ENCODE results near the gene TRIM40. TPM values are rescaled to one million over a fixed set of nuclear protein-coding genes. Genes with fewer than 3 reads are reported as not detected.

TRIM40 gene
- total RNA-seq, 2 donors from 2014 or later, result 10.7 to 17.0 TPM

DNA sequence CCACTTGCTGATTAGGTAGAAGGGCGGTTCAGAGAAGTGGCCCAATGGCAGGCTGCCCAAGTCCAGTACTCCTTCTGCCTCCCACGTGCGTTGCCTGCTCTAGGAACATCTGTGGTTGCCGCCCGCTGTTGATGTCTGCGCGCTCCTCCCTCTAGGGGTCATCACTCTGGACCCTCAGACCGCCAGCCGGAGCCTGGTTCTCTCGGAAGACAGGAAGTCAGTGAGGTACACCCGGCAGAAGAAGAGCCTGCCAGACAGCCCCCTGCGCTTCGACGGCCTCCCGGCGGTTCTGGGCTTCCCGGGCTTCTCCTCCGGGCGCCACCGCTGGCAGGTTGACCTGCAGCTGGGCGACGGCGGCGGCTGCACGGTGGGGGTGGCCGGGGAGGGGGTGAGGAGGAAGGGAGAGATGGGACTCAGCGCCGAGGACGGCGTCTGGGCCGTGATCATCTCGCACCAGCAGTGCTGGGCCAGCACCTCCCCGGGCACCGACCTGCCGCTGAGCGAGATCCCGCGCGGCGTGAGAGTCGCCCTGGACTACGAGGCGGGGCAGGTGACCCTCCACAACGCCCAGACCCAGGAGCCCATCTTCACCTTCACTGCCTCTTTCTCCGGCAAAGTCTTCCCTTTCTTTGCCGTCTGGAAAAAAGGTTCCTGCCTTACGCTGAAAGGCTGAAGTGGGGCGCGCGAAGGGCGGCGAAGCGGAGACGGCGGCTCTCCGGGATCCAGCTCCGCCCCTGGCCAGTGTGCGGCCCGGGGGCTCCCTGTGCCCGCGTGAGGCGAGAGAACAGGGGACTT, 35.9 kb downstream of the TRIM40 start:
- H3K4me3 ChIP-seq, result no peak overlapping the region
- H3K27ac ChIP-seq, result no peak overlapping the region
- no peak for DNase-seq
- TF ChIP-seq, protein P1, sequence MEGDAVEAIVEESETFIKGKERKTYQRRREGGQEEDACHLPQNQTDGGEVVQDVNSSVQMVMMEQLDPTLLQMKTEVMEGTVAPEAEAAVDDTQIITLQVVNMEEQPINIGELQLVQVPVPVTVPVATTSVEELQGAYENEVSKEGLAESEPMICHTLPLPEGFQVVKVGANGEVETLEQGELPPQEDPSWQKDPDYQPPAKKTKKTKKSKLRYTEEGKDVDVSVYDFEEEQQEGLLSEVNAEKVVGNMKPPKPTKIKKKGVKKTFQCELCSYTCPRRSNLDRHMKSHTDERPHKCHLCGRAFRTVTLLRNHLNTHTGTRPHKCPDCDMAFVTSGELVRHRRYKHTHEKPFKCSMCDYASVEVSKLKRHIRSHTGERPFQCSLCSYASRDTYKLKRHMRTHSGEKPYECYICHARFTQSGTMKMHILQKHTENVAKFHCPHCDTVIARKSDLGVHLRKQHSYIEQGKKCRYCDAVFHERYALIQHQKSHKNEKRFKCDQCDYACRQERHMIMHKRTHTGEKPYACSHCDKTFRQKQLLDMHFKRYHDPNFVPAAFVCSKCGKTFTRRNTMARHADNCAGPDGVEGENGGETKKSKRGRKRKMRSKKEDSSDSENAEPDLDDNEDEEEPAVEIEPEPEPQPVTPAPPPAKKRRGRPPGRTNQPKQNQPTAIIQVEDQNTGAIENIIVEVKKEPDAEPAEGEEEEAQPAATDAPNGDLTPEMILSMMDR (IDR thresholded peaks at IDR 0.05), result no peak
- no peaks in the 10 kb centered on the region for H3K9me3 ChIP-seq
- H3K4me1 ChIP-seq, result peaks cover 4% of the 10 kb centered on the region
- H3K9ac ChIP-seq (ENCODE audit: low read depth in 2 of 2, low read length in 2 of 2), result no peak overlapping the region
- intact Hi-C loops (cut with DNase I), result loop anchor here (5.0 kb wide), 1 partner anchor 35 kb away; the partner anchor contains the start of gene TRIM40
- H3K27me3 ChIP-seq, result peaks cover 5% of the 10 kb centered on the region
- H3K36me3 ChIP-seq, result no peaks in the 10 kb centered on the region

DNA sequence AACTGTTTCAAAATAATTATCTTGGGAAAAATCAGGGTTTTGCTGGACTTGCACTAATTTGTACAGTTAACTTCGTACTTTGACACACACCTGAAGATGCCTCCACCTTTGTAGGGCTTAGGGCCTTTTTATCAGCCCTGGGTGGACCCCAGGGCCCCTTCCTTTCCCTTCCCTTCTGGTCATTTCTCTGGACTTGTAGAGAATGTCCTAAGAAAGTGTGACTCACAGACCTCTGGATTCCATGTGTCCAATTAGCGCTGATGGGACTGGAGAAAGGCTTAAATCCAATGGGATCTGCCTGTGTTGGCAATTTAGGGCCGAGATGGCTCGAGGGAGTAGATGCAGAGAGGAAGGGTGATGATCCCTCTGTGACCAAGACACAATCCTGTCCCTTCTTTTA, 36.7 kb downstream of the TRIM40 start:
- no peak for DNase-seq
- H3K36me3 ChIP-seq, result no peaks in the 10 kb centered on the region
- no peak overlapping the region for H3K4me3 ChIP-seq
- H3K4me1 ChIP-seq, result peaks cover 4% of the 10 kb centered on the region
- no peak overlapping the region for H3K9ac ChIP-seq (ENCODE audit: low read depth in 2 of 2, low read length in 2 of 2)
- no peak overlapping the region for H3K27ac ChIP-seq
- H3K27me3 ChIP-seq, result peaks cover 5% of the 10 kb centered on the region
- TF ChIP-seq, protein P1 (IDR thresholded peaks at IDR 0.05), result no peak
- H3K9me3 ChIP-seq, result no peaks in the 10 kb centered on the region
- intact Hi-C loops (cut with DNase I), result loop anchor here (5.0 kb wide), 1 partner anchor 35 kb away; the partner anchor contains the start of gene TRIM40

DNA sequence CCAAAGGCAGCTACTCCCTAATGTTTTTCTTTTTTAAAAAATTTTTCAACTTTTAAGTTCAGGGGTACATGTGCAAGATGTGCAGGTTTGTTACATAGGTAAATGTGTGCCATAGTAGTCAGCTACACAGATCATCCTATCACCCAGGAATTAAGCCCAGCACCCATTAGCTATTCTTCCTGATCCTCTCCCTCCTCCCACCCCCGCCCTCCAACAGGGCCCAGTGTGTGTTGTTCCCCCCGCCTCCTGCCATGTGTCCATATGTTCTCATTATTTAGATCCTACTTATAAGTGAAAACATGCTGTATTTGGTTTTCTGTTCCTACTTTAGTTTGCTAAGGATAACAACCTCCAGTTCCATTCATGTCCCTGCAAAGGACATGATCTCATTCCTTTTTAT, 39.8 kb downstream of the TRIM40 start:
- intact Hi-C loops (cut with DNase I), result no loop called here
- Histone ChIP-seq H3K4me1 (peaks cover 4% of the 10 kb centered on the region), H3K27ac (no peak overlapping the region), H3K9ac (ENCODE audit: low read depth in 2 of 2, low read length in 2 of 2) (no peak overlapping the region), H3K9me3 (no peaks in the 10 kb centered on the region), H3K4me3 (no peak overlapping the region), H3K27me3 (peaks cover 5% of the 10 kb centered on the region), H3K36me3 (no peaks in the 10 kb centered on the region)
- no peak for DNase-seq
- TF ChIP-seq, protein P1 (IDR thresholded peaks at IDR 0.05), result no peak

DNA sequence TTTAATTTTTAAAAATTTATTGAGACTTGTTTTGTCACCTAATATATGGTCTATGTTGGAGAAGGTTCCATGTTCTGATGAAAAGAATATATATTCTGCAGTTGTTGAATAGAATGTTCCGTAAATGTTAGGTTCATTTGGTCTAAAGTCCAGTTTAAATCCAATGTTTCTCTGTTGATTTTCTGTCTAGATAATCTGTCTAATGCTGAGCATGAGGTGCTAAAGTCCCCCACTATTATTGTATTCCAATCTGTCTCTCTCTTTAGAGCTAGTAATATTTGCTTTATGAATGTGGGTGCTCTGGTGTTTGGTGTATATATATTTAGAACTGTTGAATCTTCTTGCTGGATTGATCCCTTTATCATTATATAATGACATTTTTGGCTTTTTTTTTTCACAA, 42.9 kb downstream of the TRIM40 start:
- no peaks in the 10 kb centered on the region for H3K27me3 ChIP-seq
- H3K9me3 ChIP-seq, result no peaks in the 10 kb centered on the region
- intact Hi-C loops (cut with DNase I), result no loop called here
- no peak for DNase-seq
- no peak overlapping the region for H3K9ac ChIP-seq (ENCODE audit: low read depth in 2 of 2, low read length in 2 of 2)
- TF ChIP-seq, protein P1 (IDR thresholded peaks at IDR 0.05), result no peak
- no peak overlapping the region for H3K4me3 ChIP-seq
- no peaks in the 10 kb centered on the region for H3K36me3 ChIP-seq
- no peak overlapping the region for H3K27ac ChIP-seq
- no peaks in the 10 kb centered on the region for H3K4me1 ChIP-seq

DNA sequence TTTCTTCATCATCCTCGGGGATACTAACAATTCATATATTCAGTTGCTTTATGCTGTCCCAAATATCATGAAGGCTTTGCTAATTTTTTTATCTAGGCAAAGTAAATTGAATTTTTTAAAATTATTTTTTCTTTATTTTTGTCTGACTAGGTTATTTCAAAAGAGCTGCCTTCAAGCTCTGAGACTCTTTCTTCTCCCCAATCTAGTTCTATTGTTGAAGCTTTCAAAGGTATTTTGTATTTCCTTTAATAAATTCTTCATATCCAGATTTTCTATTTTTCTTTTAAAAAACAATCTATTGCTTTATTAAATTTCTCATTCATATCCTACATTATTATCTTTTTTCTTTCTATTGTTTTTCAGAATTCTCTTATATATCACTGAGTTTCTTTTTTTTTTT, 44.2 kb downstream of the TRIM40 start:
- H3K9me3 ChIP-seq, result no peaks in the 10 kb centered on the region
- no peaks in the 10 kb centered on the region for H3K36me3 ChIP-seq
- intact Hi-C loops (cut with DNase I), result no loop called here
- no peaks in the 10 kb centered on the region for H3K4me1 ChIP-seq
- no peak overlapping the region for H3K9ac ChIP-seq (ENCODE audit: low read depth in 2 of 2, low read length in 2 of 2)
- TF ChIP-seq, protein P1 (IDR thresholded peaks at IDR 0.05), result no peak
- DNase-seq, result no peak
- no peaks in the 10 kb centered on the region for H3K27me3 ChIP-seq
- no peak overlapping the region for H3K4me3 ChIP-seq
- H3K27ac ChIP-seq, result no peak overlapping the region
